22Rv1 (cell line): ENCODE data around the gene CORO1C.

Source experiments
- ZFX ChIP-seq: fragments of 450-650 bp; IDR thresholded peaks from 2 replicates; pipeline ENCODE4 v1.6.1; 2017; ENCODE audit warnings: antibody characterized with exemption, borderline replicate concordance
- TF ChIP-seq, protein P1 (sequence below): fragments of 450-650 bp; IDR thresholded peaks from 2 replicates; pipeline ENCODE4 v1.5.1; 2017; ENCODE audit warnings: mild to moderate bottlenecking

DNA sequence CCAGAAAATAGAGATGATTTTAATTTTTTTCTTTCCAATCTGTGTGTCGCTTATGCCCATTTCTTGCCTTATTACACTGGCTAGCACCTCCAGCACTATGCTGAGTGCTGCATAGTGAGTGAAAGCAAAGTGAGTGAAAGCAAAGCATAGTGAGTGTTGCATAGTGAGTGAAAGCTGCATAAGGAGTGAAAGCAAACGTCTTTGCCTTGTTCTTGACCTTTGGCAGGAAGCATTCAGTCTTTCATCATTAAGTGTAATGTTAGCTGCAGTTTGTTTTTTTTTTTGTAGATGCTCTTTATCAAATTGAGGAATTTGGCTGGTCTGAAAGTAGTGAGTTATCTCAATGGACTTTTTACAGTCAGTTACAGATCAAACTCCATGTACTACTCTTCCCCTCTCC is 6.9 kb upstream of the CORO1C start:
- TF ChIP-seq, protein P1, sequence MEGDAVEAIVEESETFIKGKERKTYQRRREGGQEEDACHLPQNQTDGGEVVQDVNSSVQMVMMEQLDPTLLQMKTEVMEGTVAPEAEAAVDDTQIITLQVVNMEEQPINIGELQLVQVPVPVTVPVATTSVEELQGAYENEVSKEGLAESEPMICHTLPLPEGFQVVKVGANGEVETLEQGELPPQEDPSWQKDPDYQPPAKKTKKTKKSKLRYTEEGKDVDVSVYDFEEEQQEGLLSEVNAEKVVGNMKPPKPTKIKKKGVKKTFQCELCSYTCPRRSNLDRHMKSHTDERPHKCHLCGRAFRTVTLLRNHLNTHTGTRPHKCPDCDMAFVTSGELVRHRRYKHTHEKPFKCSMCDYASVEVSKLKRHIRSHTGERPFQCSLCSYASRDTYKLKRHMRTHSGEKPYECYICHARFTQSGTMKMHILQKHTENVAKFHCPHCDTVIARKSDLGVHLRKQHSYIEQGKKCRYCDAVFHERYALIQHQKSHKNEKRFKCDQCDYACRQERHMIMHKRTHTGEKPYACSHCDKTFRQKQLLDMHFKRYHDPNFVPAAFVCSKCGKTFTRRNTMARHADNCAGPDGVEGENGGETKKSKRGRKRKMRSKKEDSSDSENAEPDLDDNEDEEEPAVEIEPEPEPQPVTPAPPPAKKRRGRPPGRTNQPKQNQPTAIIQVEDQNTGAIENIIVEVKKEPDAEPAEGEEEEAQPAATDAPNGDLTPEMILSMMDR: no peak
- no peak for TF ChIP-seq ZFX
